ENCODE measurements around the gene MRPS27.

MRPS27 gene

GRCh38 chr5:72194846-72195245 is 125.2 kb downstream of the MRPS27 start:
- H3K27me3 ChIP-seq (ENCODE audit: insufficient read depth, low read depth), result peaks cover 84% of the 10 kb centered on the region
- peaks cover 17% of the 10 kb centered on the region for H3K4me1 ChIP-seq (ENCODE audit: low read depth, poor library complexity, severe bottlenecking)
- H3K36me3 ChIP-seq (ENCODE audit: insufficient read depth), result no peaks in the 10 kb centered on the region
- no peak for TF ChIP-seq CTCF (conservative IDR thresholded peaks at IDR 0.05; ENCODE audit: low read depth, low read length)
- H3K4me3 ChIP-seq (IDR thresholded peaks at IDR 0.05; ENCODE audit: insufficient read depth, low read depth, low read length), result no peak overlapping the region
- H3K79me2 ChIP-seq (ENCODE audit: insufficient read depth, low read depth), result no peaks in the 10 kb centered on the region
- H4K20me1 ChIP-seq (ENCODE audit: insufficient read depth), result no peaks in the 10 kb centered on the region
- H3K9ac ChIP-seq, result no peak overlapping the region
- no peak overlapping the region for H2AFZ ChIP-seq (ENCODE audit: low read depth)
- peak overlapping the region; percentile 48 for H3K4me2 ChIP-seq
- no peak overlapping the region for H3K27ac ChIP-seq

GRCh38 chr5:72191404-72191803 is 128.6 kb downstream of the MRPS27 start:
- Histone ChIP-seq H3K4me1 (ENCODE audit: low read depth, poor library complexity, severe bottlenecking) (peaks cover 17% of the 10 kb centered on the region), H3K4me2 (no peak overlapping the region), H3K36me3 (ENCODE audit: insufficient read depth) (no peaks in the 10 kb centered on the region), H3K4me3 (IDR thresholded peaks at IDR 0.05; ENCODE audit: insufficient read depth, low read depth, low read length) (no peak overlapping the region), H4K20me1 (ENCODE audit: insufficient read depth) (no peaks in the 10 kb centered on the region), H2AFZ (ENCODE audit: low read depth) (no peak overlapping the region), H3K9ac (no peak overlapping the region), H3K27ac (no peak overlapping the region), H3K27me3 (ENCODE audit: insufficient read depth, low read depth) (peaks cover 63% of the 10 kb centered on the region), H3K79me2 (ENCODE audit: insufficient read depth, low read depth) (no peaks in the 10 kb centered on the region)
- TF ChIP-seq CTCF (conservative IDR thresholded peaks at IDR 0.05; ENCODE audit: low read depth, low read length), result no peak

GRCh38 chr5:72189146-72189545 is 130.9 kb downstream of the MRPS27 start:
- Histone ChIP-seq H3K27ac (no peak overlapping the region), H4K20me1 (ENCODE audit: insufficient read depth) (no peaks in the 10 kb centered on the region), H3K4me3 (IDR thresholded peaks at IDR 0.05; ENCODE audit: insufficient read depth, low read depth, low read length) (no peak overlapping the region), H3K9ac (no peak overlapping the region), H2AFZ (ENCODE audit: low read depth) (no peak overlapping the region), H3K79me2 (ENCODE audit: insufficient read depth, low read depth) (no peaks in the 10 kb centered on the region), H3K27me3 (ENCODE audit: insufficient read depth, low read depth) (peaks cover 42% of the 10 kb centered on the region), H3K4me2 (no peak overlapping the region), H3K36me3 (ENCODE audit: insufficient read depth) (no peaks in the 10 kb centered on the region), H3K4me1 (ENCODE audit: low read depth, poor library complexity, severe bottlenecking) (no peaks in the 10 kb centered on the region)
- TF ChIP-seq CTCF (conservative IDR thresholded peaks at IDR 0.05; ENCODE audit: low read depth, low read length), result no peak

GRCh38 chr5:72188166-72188565 is 131.9 kb downstream of the MRPS27 start:
- Histone ChIP-seq H3K4me1 (ENCODE audit: low read depth, poor library complexity, severe bottlenecking) (no peaks in the 10 kb centered on the region), H4K20me1 (ENCODE audit: insufficient read depth) (no peaks in the 10 kb centered on the region), H3K27ac (no peak overlapping the region), H3K27me3 (ENCODE audit: insufficient read depth, low read depth) (peaks cover 33% of the 10 kb centered on the region), H3K36me3 (ENCODE audit: insufficient read depth) (no peaks in the 10 kb centered on the region), H3K4me2 (no peak overlapping the region), H2AFZ (ENCODE audit: low read depth) (no peak overlapping the region), H3K9ac (no peak overlapping the region), H3K4me3 (IDR thresholded peaks at IDR 0.05; ENCODE audit: insufficient read depth, low read depth, low read length) (no peak overlapping the region), H3K79me2 (ENCODE audit: insufficient read depth, low read depth) (no peaks in the 10 kb centered on the region)
- no peak for TF ChIP-seq CTCF (conservative IDR thresholded peaks at IDR 0.05; ENCODE audit: low read depth, low read length)
